ENCODE data around the gene UST.

GRCh38 chr6:148835920-148836441 lies 89.2 kb downstream of the UST start:
- TF ChIP-seq, protein P1, sequence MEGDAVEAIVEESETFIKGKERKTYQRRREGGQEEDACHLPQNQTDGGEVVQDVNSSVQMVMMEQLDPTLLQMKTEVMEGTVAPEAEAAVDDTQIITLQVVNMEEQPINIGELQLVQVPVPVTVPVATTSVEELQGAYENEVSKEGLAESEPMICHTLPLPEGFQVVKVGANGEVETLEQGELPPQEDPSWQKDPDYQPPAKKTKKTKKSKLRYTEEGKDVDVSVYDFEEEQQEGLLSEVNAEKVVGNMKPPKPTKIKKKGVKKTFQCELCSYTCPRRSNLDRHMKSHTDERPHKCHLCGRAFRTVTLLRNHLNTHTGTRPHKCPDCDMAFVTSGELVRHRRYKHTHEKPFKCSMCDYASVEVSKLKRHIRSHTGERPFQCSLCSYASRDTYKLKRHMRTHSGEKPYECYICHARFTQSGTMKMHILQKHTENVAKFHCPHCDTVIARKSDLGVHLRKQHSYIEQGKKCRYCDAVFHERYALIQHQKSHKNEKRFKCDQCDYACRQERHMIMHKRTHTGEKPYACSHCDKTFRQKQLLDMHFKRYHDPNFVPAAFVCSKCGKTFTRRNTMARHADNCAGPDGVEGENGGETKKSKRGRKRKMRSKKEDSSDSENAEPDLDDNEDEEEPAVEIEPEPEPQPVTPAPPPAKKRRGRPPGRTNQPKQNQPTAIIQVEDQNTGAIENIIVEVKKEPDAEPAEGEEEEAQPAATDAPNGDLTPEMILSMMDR (IDR thresholded peaks at IDR 0.05): no peak
- no peak for TF ChIP-seq ZFX (IDR thresholded peaks at IDR 0.05; ENCODE audit: borderline replicate concordance)
